HG02970 (cell line): ENCODE results near the gene HRNR.

ENCODE experiments used
- ATAC-seq: cut with Tn5 transposase; IDR thresholded peaks from one replicate; pipeline ENCODE4 v1.9.1; 2021; ENCODE audit warnings: mild to moderate bottlenecking, moderate library complexity, moderate number of reproducible peaks; ENCODE audit not compliant: unreplicated experiment, low FRiP score

The HRNR gene

DNA sequence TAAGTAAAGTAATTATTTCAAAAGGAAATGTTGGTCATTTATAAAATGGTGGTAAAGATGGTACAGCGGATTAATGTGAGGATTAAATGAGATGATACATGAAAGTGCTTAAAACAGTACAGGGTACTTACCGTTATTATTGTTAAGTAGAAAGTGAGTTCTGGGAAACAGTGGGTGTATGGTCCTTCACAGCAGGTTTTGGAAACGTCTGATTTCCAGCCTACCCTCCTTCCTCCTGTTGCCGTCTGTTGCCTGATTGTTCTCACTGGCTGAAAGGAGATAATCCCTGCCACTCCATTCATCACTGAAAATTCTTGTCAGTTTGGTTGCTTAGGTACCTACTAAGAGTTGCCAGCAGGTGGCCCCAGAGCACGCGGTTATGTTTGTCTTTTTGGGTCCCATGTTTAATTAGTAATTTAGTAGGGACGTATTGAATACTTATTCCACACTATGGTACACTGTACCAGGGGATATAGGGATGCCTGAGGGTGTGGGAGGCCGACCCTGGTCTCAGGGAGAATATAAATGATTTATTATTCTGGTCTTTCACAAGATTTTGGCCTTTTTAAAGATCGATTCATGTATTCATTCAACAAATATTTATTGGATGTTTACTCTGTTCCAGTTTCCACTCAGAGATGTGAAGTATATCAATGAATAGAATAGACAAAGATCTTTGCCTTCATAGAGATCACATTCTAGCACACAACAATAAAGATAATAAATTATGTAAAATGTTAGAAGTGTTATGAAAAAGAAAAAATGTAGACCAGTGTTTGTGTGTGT, 34.1 kb downstream of the HRNR start:
- ATAC-seq, result no peak

DNA sequence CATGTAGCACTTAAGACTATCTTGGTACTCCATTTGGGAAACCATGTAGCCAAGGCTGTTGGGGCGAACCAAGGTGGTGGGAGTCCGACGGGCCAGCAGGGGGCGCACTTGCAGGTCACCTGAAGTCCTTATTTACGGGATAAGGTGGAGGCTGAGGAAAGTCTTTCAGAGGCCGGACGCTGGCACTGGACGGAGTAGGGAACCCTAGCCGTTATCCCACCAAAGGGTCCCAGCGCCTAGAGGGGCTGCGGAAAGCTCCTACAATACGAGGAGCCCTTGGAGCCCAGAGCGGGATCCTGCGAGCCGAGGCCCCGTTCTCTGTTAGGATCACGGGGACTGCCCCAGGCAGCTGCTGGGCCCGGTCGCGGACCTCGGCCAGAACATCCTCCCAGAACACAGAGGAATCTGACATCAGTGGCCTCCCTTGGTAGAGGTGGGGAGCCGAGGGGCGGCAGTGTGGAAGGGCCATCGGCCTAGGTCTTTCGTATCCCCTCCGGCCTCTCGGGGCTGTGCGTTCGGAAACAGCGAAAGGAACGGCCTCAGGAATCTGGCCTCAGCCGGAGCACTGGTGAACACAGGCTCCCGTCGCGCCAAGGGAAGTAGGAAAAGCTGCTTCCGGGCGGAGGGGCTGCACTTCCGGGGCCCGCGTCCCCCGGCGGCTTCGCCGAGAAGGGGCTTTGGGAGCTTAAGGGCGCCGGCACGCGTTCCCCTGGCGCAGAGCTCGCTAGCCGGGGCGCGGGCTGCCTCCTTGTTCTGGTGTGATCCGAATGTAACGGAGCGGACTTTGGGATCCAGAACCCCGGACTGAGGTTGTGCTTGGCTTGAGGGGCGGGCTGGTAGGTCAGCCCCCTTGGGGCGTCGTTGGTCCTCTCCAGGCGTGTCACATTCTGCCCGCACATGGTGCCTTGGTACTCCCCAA, 35.1 kb downstream of the HRNR start:
- ATAC-seq, result no peak

DNA sequence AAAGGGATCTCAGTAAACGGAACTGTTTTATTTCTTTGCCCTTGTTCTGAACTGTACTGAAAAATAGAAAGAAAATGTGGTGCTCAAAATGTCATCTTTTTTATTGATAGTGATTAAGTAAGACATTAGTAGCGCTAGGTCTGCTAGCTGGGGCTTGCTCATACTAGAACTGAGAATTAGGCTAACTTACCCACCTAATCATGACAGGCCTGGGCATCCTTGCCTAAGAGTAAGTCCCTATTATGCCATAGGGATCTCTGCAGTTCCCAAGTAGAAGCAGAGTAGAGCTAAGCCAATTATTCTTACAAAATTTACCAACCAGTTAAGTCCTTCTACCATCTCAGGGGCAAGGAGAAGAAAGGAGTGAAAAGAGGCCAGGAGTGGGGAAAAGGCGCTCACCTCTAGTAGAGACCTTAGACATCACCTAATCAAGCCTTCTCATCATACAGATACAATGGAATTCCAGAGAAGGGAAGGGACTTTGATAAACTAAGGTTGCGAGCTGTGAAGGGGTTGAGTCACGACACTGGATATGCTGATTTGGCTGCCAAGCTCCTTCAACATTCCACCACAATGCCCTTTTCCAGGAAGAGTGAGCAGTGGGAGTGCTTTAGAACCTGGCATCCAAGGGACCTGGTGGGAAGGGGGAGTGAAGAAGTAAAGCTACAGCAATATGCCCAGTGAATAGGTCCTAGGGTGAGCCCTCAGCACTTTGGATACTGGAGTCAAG, 37.3 kb downstream of the HRNR start:
- no peak for ATAC-seq

DNA sequence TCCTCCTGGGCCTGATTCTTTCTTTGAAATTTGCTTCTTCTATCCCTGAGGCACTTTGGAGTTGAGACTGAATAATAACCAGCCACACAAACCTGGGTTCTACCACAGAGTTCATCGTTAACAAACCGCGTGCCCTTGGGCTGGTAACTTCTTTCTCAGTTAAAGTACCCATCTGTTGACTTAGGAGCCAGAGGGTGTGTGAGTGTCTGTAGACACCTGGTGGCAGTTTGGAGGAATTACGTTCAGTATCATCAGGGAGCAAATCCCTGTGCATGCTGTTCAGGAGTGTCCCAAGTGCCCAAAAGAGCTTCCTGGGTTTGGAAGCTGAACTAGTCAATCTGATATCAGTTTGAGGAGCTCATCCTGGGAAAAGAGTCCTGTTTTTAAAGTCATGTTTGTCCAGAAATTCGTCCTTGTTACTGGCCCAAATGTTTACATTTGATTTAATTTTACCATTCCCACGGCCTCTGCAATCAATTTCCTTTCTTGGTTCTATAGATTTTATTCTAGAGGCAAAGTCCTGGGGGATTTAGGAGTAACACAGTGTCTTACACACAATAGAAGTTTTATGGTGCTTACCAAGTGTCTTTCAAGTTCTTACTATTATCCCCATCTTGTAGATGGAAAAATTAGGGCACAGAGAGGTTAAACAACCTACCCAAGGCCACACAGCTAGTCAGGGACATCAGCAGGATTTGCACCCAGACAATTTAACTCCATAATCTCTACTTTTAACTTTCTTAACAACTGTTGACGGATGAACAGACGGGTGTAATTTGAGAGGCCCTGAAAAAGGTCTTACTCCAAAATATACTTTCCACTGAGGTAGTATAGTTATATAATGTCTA, 38.2 kb downstream of the HRNR start:
- no peak for ATAC-seq

DNA sequence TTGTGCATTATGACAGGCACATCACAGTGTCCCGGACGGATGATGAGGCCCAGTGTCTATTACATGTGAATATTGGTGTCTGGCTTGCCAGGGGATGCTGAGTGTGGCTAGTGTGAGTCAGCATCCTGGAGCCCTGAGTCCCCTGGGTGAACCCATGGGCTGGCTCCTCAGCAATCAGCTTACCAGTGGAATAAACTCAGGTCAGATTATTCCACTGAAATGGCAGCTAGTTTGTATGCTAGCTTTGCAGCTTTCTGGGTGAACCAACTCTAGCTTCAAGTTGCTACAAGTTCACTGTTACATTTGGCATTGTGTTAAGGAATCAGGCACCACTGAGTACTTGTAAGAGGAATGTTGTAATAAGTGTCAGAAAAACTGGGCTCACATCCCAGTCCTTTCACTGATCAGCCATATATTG, 41.0 kb downstream of the HRNR start:
- ATAC-seq, result no peak

DNA sequence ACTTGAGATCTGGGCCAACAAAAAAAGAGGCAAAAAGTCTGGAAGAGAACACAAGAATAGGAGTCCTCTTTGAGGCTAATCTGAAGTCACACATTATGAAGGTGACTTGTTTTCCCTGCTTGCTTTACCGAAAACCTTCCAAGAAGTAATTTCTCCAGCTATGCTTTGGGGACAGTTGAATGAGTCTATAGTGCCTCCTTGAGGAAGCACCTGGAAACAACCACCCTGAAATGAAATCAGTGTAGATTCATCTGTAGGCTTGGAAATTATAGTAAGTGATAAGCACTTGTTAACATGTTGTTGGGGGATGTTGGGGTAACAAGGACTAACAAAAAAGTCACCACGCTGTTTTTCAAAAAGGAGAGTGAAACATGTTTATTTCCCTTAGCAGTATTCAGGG, 41.6 kb downstream of the HRNR start:
- ATAC-seq, result no peak

DNA sequence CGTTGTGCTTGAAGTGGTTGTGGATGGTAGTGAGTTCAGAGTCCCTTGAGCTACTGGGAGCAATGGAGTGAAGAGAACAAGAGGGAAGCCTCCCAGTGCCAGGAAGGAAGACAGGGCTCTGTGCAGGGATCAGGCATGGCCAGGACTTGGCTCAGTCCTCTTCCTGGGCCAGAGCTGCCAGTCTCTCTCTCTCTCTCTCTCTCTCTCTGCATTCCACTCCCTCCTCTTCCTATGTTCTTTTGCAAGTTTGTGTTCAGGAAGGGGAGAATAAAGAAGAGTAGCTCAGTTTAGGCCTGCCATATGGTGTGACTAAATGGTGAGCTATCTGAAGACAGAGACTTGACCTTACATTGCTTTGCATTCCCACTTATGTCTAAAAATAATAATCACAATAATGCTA, 44.4 kb downstream of the HRNR start:
- ATAC-seq, result no peak

DNA sequence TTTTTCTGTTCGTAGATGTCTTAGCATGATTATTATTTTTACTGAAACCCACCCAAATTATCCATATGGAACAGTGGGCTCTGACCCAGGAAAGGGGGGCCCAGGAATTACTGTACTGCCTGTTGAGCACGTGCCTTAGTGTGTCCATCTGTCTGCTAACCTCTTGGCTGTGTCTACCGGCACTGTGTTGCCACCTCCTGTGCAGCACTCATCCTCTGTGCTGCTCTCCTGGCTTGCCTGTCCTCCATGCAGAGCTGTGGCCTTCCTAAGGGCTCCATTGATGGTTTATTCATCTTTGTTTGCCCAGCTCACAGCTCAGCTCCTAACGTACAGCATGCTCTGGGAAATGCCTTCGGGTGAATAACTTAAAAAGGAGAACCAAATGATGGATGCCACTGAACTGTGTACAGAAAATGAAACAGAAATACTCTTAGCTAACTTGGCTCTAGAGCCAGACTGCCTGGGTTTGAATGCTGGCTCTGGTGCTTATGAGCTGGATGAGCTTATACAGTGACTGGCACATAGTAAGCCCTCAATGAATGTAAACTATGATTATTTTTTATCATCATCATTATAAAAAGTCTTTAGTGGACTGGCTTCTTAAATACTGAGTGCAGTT, 53.6 kb downstream of the HRNR start:
- ATAC-seq, result no peak

DNA sequence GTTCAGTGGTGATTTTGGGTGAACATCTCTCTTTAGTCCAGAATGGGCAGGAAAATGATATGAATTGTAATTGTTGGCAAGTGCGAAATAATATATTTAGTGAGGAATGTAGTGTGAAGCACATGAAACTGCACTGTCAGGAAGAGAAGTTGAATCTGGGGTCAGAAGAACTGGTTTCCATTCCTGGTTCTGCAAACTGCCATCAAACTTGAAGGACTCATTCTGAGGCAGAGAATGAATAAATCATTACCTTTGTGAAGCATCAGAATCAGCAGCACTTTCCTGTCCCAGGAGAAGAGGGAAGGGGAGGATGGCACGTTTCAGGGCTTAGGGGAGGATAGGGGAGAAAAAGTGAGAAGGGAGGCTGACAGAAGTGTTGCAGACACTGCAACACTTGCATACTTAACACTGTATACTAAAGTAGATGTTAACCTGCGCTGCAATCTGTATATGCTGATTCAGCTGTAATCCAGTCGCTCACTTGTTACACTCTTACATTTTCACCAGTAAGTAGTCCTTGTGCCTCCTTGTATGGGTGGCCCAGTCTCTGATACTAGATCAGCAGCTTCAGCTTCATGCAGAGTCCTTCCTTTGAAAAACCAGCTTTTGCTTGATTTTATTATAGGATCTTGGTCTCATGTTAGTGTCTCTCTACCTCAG, 54.5 kb downstream of the HRNR start:
- ATAC-seq, result no peak

DNA sequence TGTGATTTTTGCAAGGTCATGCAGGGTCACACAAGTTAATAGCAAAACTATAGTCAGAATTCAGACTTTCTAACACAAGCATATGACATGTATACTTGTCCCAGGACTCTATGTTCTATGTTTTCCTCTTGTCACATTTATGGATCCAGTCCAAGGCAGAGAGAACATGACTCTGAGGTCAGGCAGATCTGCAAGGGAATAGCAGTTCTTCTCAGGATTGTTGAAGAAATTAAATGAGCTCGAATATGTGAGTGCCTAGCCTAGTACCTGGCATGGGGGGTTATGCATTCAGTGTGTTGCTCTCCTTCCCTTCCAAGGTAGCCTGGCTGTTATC, 55.5 kb downstream of the HRNR start:
- ATAC-seq, result no peak

DNA sequence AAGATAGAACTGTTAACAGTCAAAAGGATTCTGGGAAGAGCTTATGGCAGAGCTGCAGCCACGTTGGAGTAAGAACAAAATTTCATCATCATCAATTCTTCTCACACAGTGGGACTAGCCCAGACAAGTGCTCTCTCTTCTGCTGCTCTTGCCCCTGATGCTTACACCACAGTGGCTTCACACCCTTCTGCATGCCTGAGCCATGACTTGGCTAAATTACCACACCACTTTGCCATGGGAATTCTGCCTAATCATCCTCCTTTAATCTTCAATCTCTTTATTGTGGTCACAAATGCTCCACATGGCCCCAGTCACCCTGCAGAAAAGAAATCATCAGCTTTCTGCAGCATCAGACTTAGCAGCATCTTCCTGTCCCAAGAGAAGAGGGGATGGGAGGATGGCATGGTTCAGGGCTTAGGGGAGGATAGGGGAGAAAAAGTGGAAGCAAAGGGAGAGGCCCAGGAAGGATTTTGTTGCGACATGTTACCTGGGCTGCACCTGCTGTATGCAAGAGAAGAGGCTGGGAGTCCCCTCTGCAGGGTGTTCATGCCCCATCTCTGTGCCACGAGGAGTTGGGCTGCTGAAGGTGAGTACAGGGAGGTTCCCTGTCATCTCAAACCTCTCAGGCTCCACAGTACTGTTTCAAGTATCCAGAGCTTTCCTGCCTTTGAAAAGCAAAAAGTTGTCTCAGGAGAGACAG, 56.0 kb downstream of the HRNR start:
- ATAC-seq, result no peak

DNA sequence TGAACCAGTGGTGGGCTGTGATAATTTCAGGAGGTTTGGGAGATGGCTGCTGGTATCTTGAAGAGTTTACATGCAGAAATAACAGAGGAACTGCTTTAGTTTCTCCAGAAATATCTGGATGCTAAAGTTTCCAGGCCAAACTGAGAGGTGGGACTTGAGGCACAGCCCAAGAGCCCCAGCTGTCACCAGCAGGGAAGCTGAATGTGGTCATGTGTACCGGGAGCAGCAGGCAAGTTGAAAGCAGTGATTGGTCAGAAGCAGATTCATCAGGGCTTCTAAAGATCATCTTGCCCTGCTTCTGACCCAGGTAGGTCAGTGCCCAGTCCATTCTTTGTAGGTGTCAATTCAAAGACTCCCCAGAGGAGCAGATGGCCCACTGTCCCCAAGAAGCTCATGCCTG, 57.0 kb downstream of the HRNR start:
- ATAC-seq, result no peak

DNA sequence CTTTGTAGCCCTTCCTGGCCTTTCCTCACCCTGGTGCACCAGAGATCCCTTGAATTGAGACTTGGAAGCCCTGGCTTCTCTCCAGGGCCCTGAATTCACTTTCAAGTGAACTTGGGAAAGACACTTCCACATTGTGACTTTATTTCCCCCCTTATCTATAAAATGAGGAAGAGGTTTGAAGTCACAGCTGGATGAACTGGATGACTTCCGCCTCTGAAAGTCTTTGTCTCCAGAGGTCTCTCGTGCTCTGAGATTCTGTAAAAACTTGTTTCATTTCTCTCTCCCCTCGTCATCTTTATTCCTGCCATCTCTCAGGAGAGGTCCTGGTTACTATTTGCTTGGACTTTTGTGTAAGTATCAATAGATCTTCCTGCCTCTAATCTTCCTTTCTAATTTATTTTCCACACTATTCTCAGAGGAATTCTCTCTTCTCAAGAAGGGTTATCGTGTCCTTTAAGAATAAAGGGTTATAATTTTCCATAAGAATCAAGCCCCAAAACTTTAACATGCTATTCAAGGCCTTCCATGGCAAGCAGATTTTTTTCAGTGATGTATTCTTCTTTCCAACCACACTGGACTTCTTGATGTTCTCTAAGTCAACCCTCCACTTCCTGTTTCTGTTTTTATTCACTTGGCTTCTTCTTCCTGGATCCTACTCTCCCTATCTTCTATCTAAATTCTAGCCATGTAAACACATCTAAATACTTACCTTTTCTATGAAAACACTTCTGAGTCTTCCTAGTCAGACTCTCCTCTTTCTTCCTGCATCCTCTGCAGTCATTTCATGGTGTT, 58.5 kb downstream of the HRNR start:
- no peak for ATAC-seq

DNA sequence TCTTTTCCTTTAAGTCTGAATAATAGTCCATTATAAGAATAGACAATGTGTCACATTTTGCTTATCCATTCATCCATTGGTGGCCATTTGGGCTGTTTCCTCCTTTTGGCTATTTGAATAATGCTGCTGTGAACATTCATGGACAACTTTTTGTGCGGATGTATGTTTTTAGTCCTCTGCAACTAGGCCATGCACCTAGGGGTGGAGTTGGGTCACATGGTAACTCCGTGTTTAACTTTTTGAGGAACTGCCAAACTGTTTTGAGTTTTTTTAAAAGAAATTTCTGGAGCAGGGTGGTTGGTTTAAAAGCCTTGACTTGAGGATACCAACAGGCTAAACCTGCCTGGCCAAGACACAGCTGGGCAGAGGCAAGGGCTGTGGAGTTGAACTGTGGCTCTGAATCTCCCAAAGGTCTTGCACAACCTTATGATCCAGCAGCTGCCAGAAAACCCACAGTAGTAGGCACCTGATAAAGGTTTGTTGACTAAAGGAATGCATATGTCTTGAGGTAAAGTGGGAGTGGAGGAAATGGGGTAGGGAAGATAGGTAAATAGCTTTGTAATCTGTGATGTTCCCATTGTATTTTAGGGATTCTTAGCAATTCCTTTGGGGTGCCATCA, 59.4 kb downstream of the HRNR start:
- ATAC-seq, result no peak

DNA sequence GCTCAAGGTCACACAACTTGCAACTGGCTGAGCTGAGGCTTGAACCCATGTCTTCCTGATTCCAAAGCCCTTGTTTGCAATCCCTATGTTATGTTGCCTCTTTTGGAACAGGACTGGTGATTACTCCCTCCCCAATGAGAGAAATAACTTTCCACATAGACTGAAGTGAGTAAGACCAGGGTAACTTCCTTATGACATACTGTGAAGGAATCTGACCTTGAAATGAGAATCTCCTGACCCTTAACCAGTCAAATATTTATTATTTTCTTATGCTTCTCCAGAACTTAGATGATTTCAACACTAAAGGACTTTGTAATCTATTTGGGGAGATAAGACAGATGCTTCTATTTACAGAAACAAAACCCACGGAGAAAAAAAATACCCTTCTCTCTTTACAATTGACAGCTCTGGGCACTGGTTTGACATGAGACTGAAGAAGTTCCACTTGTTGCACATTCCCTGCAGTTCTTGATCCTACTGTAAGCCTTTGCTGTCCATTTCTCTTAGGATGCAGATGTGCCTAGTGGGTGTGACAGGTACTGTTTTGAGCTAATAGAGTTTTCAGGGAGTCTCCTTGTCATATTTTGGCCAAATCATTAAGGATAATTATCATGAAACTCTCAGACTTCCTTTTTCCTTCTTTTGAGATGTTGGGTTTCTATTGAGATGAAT, 61.1 kb downstream of the HRNR start:
- no peak for ATAC-seq
